ENCODE measurements around the gene NR2C1. TPM values are rescaled to one million over a fixed set of nuclear protein-coding genes. Genes with fewer than 3 reads are reported as not detected.

Gene NR2C1
- polyA plus RNA-seq, 3 donors, result 2.2 to 24.7 (median 6.0) TPM

DNA sequence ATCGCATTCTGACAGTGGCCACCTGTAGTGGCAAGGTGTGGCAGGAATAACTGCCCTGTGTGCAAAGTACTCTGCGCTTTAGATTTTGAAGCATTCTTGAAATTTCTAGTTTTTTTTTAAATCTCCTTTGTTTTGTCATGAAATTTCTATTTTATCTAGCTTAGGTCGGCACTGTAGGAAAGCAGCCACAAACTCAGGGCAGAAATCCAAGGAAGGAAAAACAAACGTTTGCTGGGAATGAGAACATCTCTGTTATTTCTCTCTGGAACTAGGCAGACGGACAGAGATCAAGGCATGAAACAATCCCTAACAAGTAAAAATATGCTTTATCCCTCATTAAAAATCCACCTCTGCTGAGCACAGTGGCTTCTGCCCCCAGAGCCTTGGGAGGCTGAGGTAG is 1.3 kb upstream of the NR2C1 start:
- no peak overlapping the region for H3K4me3 Mint-ChIP-seq

DNA sequence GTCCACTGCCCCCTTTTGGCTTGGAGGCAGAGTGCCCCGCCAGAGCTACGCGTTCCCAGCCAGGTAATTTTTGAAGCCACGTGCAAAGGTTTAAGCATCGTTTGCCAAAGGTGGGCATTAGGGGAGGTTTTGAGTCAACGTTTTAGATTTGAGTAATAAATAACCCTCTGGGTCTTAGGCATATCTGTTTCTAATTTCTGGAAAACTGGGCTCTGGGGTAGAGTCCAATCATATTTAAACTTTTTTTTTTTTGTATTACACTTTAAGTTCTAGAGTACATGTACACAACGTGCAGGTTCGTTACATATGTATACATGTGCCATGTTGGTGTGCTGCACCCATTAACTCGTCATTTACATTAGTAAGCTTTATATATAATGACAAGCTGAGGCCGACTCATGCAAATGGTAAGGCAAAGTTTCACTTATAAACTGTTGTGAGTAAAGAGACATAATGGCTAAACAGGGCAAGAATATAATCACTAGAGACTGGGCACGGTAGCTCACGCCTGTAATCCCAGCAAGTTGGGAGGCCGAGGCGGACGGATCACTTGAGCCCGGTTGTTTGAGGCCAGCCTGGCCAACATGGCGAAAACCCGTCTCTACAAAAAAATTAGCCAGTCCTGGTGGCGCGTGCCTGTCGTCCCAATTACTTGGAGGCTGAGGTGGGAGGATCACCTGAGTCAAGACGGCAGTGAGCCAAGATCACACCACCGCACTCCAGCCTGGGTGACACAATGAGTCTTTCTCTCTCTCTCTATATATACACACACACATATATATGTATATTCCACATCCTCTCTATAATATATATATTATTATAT is 491 bp upstream of the NR2C1 start:
- H3K9me3 Mint-ChIP-seq, result peaks cover 0 to 1% (median 0%) of the 10 kb centered on the region in 7 donors
- no peak overlapping the region for H3K27ac ChIP-seq (ENCODE audit: low read depth in 1 of 2, low read length in 2 of 2)

More for the DNA sequence above, 1.3 kb upstream of the NR2C1 start:
- DNase-seq, result no peak
- Histone ChIP-seq H3K4me2 (replicated peaks; ENCODE audit: extremely low read depth, low read length, poor library complexity, severe bottlenecking) (no peak overlapping the region), H3K9me3 (replicated peaks in 1 of 2; ENCODE audit: control insufficient read depth in 1 of 2, insufficient read depth in 1 of 2, low read length in 2 of 2) (no peaks in the 10 kb centered on the region), H3K4me3 (replicated peaks in 1 of 3; ENCODE audit: low read depth in 2 of 3, low read length in 3 of 3) (no peak overlapping the region), H3K27me3 (ENCODE audit: control insufficient read depth in 2 of 2, insufficient read depth in 2 of 2, low read length in 2 of 2) (no peaks in the 10 kb centered on the region), H3K36me3 (replicated peaks in 1 of 2; ENCODE audit: control insufficient read depth in 1 of 2, insufficient read depth in 2 of 2, low read length in 2 of 2) (peaks cover 0 to 5% of the 10 kb centered on the region in 2 donors), H4K20me1 (ENCODE audit: insufficient read depth, low read length) (no peaks in the 10 kb centered on the region), H3K4me1 (ENCODE audit: control insufficient read depth in 1 of 2, insufficient read depth in 2 of 2, low read length in 2 of 2) (peaks cover 7 to 9% of the 10 kb centered on the region in 2 donors), H3K9ac (ENCODE audit: insufficient read depth, low read length, poor library complexity, severe bottlenecking) (no peak overlapping the region), H2AFZ (ENCODE audit: insufficient read depth, low read depth, low read length, poor library complexity, severe bottlenecking) (no peak overlapping the region), H3K27ac (ENCODE audit: low read depth in 1 of 2, low read length in 2 of 2) (no peak overlapping the region), H3K79me2 (ENCODE audit: insufficient read depth, low read length) (peaks cover 36% of the 10 kb centered on the region)
- Mint-ChIP-seq H3K9me3 (peaks cover 0 to 1% (median 0%) of the 10 kb centered on the region in 7 donors), H3K36me3 (peaks cover 4 to 10% of the 10 kb centered on the region in 2 donors), H3K27ac (peak overlapping the region in 1 of 7 donors; percentile 7), H3K27me3 (ENCODE audit: low read depth in 3 of 3) (peaks cover 0 to 2% (median 2%) of the 10 kb centered on the region in 3 donors), H3K4me1 (peaks cover 10% of the 10 kb centered on the region)
- TF ChIP-seq, protein P1, sequence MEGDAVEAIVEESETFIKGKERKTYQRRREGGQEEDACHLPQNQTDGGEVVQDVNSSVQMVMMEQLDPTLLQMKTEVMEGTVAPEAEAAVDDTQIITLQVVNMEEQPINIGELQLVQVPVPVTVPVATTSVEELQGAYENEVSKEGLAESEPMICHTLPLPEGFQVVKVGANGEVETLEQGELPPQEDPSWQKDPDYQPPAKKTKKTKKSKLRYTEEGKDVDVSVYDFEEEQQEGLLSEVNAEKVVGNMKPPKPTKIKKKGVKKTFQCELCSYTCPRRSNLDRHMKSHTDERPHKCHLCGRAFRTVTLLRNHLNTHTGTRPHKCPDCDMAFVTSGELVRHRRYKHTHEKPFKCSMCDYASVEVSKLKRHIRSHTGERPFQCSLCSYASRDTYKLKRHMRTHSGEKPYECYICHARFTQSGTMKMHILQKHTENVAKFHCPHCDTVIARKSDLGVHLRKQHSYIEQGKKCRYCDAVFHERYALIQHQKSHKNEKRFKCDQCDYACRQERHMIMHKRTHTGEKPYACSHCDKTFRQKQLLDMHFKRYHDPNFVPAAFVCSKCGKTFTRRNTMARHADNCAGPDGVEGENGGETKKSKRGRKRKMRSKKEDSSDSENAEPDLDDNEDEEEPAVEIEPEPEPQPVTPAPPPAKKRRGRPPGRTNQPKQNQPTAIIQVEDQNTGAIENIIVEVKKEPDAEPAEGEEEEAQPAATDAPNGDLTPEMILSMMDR (IDR thresholded peaks at IDR 0.05), result no peak
- intact Hi-C loops (cut with micrococcal nuclease), result no loop called here
- WGBS (ENCODE audit: insufficient coverage), result 86% methylated on average over 1 of the region's 5 CpGs

More for the DNA sequence above, 491 bp upstream of the NR2C1 start:
- Histone ChIP-seq H3K9me3 (replicated peaks in 1 of 2; ENCODE audit: control insufficient read depth in 1 of 2, insufficient read depth in 1 of 2, low read length in 2 of 2) (no peaks in the 10 kb centered on the region), H3K27me3 (ENCODE audit: control insufficient read depth in 2 of 2, insufficient read depth in 2 of 2, low read length in 2 of 2) (no peaks in the 10 kb centered on the region), H2AFZ (ENCODE audit: insufficient read depth, low read depth, low read length, poor library complexity, severe bottlenecking) (peak overlapping the region; percentile 92), H3K4me1 (ENCODE audit: control insufficient read depth in 1 of 2, insufficient read depth in 2 of 2, low read length in 2 of 2) (peaks cover 7 to 9% of the 10 kb centered on the region in 2 donors), H3K36me3 (replicated peaks in 1 of 2; ENCODE audit: control insufficient read depth in 1 of 2, insufficient read depth in 2 of 2, low read length in 2 of 2) (peaks cover 0 to 5% of the 10 kb centered on the region in 2 donors), H4K20me1 (ENCODE audit: insufficient read depth, low read length) (no peaks in the 10 kb centered on the region), H3K9ac (ENCODE audit: insufficient read depth, low read length, poor library complexity, severe bottlenecking) (peak overlapping the region; percentile 83), H3K79me2 (ENCODE audit: insufficient read depth, low read length) (peaks cover 44% of the 10 kb centered on the region), H3K4me2 (replicated peaks; ENCODE audit: extremely low read depth, low read length, poor library complexity, severe bottlenecking) (peak overlapping the region; percentile 91), H3K4me3 (replicated peaks in 1 of 3; ENCODE audit: low read depth in 2 of 3, low read length in 3 of 3) (peak overlapping the region; percentile 76 to 97 (median 87))
- 59% methylated on average over 14 of the region's 23 CpGs for WGBS (ENCODE audit: insufficient coverage)
- Mint-ChIP-seq H3K4me1 (peaks cover 10% of the 10 kb centered on the region), H3K27me3 (ENCODE audit: low read depth in 3 of 3) (peaks cover 0 to 2% (median 2%) of the 10 kb centered on the region in 3 donors), H3K36me3 (peaks cover 4 to 12% of the 10 kb centered on the region in 2 donors), H3K4me3 (peak overlapping the region; percentile 96 to 98), H3K27ac (peak overlapping the region in 5 of 7 donors; percentile 85 to 95 (median 91))
- DNase-seq, result no peak
- TF ChIP-seq, protein P1 (IDR thresholded peaks at IDR 0.05), result peak; percentile 75
- intact Hi-C loops (cut with micrococcal nuclease), result no loop called here

Measured in CD14-positive monocyte (primary cell).